NCI-H226 (cell line): ENCODE results near the gene RNU6-1.

Experiments used
- DNase-seq: peaks from one replicate; pipeline ENCODE4 v3.0.0-alpha.2; 2015

The RNU6-1 gene

DNA sequence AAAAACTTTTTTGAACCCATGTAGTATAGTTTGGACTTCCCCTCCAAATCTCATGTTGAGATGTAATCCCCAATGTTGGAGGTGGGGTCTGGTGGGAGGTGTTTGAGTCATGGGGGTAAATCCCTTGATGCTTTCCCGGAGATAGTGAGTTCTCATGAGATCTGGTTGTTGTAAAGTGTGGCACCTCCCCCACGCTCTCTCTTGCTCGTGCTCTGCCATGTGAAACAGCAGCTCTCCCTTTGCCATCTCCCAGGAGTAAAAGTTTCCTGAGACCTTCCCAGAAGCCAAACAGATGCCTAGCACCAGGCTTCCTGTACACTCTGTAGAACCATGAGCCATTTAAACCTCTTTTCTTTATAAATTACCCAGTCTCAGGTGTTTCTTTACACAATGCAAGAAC lies 16.0 kb upstream of the RNU6-1 start:
- no peak for DNase-seq

DNA sequence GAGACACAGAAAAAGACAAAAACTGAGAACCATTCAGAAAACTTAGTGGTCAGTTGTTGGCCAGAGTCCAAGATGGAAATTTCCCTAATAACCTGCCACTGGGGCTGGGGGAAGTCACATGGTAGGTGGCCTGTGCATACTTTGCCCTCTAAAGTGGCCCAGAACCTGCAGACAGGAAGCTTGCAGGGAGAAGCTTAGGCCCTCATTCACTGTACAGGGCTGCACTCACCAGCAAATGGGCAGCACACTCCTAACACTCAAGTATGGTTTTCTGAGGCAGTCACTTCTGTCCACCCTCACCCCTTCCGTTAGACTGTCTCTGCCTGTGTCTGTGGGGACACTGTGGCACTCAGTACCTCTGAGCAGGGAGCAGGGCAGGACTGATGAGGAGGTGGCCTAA lies 14.5 kb upstream of the RNU6-1 start:
- DNase-seq: no peak

DNA sequence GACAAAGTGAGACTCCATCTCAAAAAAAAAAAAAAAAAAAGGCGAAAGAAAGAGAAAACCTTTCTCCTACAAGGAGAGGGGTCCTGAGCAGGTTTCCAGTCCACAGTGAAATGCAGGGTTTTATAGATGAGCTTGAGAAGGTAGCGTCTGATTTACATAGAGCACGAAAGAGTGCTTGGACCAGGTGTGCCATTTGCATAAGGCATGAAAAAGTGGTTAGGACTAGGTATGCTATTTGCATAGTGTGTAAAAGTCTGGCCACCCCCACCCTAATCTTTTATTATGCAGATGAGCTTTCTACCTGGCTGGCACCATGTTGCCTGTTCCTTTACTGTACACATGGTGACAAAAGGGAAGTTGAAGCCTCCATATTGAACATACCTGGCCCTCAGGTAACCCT lies 13.6 kb upstream of the RNU6-1 start:
- DNase-seq: no peak

DNA sequence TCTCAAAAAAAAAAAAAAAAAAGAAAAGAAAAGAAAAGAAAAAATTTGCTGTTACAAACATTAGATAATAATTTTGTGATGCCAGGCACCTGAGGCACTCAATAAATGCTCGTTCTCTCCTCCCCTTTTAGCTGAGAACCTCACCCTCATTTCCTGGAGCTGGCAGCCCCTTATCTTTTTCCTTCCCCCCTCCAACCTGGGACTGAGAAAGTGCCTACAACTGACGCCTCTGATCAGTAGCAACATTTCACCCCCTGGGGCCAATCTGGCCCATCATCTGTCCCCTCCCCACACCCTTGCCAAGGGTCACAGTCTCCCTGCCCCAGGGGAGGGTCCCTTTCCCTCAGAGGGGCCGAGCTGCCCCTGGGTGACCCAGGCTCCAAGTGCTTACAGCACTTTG lies 12.6 kb upstream of the RNU6-1 start:
- DNase-seq: no peak

DNA sequence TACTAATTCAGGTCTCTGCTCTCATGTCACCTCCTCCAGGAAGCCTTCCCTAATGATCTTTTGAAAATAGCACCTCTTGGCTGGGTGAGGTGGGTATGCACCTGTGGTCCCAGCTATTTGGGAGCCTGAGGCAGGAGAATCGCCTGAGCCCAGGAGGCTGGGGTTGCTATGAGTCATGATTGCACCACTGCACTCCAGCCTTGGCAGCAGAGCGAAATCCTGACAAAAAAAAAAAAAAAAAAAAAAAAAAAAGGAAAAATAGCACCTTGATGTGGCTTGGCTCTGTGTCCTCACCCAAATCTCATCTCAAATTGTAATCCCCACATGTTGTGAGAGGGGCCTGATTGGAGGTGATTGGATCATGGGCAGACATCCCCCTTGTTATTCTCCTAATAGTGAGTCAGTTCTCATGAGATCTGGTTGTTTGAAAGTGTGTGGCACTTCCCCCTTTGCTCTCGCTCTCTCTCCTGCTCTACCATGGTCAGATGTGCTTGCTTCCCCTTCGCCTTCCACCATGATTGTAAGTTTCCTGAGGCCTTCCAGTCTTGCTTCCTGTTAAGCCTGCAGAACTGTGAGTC lies 11.2 kb upstream of the RNU6-1 start:
- peak; percentile 65 for DNase-seq

DNA sequence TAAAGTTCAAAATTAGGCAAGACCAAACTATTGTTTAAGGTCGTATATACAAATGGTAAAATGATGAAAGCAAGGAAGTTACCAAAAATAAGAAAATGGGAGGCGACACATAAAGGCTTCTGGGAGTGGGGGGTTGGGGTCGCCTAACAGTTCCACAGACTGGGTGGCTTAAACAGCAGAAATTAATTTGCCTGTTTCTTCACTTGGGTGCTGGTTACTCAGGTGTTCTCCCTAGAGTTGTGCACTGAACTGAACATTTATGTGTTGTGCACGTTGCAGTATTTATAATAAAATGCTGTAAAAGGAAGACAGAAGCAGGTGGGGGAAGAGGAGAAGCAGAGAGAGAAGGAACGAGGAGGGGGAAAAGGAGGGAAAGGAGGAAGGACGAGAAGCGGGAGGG lies 10.5 kb upstream of the RNU6-1 start:
- DNase-seq: no peak

DNA sequence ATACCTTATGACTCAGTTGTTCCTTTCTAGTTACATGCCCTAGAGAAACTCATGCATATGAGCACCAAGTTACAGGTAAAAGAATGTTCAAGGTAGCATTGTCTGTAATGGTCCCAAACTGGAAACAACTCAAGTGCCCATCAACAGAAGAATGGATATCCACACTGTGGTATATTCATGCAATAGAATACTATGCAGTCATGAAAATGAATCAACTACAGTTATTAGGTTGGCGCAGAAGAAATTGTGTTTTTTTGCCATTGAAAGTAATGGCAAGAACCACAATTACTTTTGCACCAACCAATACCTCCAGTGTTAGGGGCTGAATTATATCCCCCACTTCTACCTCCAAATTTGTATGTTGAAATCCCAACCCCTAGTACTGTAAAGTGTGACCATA lies 9.7 kb upstream of the RNU6-1 start:
- no peak for DNase-seq

DNA sequence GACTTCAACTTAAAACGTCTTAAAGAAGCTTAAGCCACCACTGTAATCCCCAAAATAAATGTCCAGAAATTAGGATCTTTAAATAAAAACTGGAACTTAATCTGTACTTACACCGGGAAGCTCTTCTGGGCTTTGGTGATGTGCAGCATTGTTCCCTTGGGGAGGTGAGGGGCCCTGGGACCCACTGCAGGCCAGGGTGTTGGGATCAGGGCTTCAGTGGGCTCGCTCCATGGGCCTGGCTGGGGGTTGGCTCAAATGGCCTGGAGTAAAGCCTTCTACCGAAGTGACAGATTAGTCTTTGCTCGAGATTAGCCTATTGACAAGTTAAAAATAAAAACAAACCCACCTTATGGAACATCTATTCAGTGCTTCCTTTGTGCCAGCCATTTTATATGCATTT lies 6.1 kb upstream of the RNU6-1 start:
- no peak for DNase-seq

DNA sequence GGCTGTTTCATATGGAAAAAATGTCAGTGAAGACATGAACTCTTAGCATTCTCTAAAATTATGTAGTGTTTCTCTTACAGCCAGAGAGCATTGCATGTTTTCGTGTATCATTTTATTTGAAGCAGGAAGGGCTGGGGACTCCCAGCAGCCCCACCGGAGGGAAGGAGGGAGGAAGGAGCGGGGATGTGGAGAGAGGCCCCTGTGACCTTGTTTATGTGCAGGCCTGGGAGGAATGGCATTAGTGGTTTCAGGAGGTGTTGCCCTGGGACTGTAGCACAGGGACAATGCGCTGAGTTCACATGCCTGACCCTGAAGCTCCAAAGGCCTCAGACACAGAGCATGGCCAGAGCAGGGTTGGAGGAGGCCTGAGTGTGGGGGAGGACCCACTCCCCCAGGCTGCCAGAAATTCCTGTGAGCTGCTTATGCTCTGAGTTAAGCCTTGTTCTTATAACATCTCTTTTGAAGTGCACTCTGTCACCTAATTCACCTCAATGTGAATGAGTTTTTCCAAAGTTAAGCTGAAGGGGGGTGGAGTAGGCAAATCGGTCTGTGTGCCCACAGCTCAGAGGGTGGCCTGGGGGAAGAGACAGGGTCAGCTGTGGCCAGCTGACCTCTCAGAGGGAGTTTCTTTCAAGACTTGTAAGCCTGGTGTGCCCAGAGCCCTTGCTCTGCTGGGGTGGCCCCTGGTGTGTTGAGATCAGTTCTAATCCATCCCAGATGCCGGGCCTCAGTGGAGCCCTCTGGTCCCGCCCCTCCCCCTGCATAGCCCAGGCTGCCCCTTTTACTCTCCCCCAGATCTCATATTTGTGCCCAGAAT lies 3.9 kb upstream of the RNU6-1 start:
- peak; percentile 92 for DNase-seq

DNA sequence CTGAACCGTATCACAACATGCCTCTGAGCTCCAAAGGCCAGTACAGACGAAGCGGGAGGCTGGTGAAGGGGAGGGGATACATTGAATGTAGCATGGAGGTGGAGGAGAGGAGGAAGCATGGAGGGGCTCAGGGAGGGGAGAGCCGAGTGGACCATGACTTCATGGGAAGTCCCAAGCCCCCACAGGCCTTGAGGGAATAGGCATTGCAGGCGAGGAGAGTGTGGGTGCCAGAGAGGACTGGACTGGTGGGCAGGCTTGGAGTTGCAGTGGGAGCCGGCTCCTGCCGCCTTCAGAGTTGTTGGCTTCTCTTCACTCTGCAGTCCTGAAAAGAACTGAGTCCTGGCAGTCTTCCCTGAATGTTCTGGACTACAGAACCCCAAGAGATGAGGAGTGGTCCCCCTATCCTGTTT lies 3.3 kb upstream of the RNU6-1 start:
- DNase-seq: no peak

DNA sequence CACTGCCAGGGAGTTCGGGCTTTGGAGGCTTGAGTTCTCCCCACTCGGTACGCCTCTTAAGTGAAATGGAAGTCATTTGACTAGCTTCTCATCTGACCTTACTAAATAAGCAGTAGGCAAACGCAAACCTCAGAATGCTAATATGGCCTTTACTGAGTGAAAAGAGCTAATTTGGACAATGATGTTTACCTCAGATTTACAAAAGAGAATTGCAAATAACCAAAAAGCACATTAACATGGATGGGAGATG lies 1.6 kb upstream of the RNU6-1 start:
- no peak for DNase-seq

DNA sequence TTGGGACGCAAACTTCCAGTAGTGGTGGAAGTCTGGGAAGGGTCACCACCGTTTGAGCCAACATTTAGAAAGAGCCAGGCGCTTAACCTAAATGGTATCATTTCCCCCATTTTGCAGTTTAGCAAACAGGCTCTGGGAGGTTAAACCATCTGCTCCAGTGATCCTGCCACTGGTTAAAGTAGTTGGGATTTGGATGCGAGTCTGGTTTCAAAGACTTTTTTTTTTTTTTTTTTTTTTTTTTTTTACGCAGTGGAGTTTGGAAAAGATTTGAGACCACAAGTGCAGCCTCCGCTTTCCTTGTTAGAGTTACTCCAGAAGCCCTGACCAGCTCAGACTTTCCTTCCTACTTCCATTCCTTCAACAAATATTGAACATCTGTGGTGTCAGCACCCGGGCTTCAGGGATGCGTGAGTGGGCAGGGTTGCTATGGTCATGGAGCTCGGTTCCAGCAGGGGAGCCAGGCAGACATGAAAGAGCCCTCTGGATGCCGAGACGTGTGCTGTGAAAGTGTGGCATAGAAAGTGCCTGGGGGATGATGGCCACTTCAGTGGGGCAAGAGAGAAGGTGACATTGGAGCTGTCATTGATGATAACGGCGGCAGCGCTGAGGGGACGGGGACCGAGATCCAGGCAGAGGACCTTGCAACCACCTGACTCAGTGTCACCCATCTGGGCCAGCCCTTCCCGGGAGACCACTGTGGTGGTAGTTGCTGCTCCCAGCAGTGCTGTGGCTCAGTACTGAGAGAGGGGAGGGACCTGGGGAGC lies 1.1 kb upstream of the RNU6-1 start:
- no peak for DNase-seq

DNA sequence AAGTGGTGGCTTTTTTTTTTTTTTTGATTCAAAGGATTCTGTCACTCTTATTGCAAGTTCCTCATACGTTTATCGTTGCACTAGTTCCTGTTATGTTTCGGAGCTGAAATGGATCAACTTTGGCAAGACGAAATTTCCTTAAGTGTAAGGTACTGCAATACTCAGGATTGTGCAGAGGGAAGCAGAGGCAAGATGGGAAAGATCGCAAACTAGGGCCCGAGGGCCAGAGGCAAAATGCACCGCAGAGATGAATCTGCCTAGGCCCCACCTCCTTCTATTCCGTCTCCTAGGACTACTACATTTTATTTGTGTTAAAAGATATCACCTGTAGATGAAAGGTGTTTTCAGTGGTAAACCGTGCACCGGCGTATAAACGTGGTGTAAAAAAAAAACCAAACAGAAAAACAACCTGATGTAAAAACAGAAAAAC lies 331 bp downstream of the RNU6-1 start:
- peak; percentile 61 for DNase-seq

DNA sequence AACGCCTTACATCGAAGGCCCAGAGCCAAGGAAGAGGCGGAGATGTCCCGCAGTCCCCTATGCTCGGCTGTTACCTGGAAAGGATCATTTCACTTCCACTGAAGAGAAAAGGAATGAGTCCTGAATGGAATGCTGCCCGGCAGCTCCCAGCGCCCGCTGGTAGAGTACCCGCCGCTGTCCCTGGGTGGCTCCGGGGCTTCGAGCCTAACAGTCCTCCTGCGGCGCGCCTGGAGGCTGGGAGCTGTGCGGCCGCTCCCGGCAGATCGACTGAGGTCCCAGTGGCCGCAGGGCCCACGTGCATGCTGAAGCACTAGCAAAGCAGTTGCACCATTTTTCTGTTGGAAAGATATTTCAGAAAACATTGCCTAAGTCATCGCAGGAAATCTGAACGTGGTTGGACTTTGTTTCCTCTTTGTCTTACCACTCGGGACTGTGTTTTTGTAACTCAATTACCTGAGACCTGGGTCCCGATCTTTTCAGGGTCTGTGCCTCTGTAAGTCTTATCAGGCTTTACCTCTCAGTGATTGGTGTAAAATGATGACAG lies 984 bp downstream of the RNU6-1 start:
- no peak for DNase-seq

DNA sequence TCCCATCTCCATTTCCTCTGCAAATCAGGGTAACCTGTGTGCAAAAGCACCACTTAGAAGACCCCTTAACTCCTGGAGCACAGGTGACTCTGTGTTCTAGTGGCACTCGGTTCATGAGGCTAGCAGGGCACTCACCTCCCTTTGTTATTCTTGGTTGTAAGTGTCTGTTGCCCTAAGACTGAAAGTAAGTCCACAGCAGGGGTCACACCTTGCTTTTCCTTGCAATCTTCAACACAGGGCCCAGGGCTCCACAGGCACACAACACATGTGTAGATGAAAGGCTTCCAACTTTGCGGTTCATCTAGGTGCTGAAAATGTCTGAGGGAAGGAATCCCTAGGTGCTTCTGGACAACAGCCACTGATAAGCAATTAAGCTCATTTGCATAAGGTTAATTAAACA lies 2.9 kb downstream of the RNU6-1 start:
- DNase-seq: no peak

DNA sequence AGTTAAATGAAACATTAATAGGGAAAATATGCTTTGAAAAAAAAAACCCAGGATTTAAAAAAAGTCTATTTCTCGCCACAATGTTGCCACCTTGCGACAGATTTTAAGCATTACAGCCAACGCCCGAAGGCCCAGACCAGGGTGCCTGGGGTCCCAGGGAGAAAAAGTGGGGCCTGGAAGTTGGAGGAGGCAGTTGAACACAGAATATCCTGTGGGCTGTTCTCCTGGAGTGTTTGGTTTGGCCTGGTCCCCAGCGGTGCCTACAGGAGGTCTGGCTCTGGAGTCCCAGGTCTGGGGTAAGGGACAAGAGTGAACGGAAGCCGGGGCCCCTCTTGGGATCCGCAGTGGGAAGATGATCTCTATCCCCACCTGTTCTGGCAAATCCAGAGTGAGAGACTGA lies 3.4 kb downstream of the RNU6-1 start:
- no peak for DNase-seq

DNA sequence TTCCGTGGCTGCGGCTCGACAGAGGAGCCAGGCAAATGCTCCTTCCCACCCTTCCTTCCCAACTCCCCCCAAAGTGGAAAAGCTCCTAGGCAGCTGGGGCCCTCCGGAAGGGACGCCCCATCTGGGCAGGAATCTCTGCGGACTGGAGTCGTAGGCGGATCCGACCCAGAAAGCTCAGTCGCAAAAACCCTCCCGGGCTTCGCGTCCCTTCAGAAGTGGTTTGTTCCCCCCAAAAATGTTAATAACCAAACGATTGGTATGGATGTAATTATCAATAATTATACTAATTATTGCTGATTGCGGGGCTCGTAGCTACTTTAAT lies 3.8 kb downstream of the RNU6-1 start:
- no peak for DNase-seq

DNA sequence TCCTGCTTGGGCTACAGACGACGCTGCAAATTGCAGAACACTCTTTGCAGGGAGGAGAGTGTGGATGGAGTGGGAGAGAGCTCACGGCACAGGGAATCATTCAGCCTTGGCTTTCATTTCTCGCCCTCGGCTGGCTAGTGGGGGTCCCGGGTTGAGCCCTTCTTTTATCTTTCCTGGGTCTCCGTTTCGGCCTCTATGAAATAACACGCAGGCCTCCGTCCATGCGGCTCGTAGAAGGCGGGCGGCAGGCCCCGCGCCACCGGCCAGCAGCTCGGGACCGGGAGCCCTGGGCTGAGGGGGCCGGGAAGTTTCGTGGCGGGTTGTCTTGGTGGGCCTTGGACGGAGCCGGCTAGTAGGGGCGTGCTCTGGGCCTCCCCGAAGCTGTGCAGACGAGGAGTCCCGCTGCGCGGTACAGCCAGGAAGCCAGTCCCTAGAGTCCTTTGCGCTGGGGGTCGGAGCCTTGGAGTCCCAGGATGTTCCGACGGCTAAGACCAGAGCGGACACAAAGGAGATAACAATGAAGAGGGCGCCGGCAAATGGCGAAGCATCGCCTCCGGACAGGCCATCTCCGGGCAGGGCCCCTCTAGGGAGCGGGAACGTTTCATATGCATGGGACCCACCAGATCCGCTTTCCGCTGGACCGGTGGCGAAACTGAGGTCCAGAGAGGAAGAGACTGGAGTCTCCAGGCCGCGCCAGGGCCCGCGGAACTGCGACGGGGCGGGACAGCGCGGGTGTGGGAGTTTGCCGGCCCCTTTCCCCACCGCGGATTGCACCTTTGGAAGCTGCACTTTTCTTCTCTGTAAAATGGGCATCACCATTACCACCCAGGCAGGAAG lies 4.3 kb downstream of the RNU6-1 start:
- no peak for DNase-seq

DNA sequence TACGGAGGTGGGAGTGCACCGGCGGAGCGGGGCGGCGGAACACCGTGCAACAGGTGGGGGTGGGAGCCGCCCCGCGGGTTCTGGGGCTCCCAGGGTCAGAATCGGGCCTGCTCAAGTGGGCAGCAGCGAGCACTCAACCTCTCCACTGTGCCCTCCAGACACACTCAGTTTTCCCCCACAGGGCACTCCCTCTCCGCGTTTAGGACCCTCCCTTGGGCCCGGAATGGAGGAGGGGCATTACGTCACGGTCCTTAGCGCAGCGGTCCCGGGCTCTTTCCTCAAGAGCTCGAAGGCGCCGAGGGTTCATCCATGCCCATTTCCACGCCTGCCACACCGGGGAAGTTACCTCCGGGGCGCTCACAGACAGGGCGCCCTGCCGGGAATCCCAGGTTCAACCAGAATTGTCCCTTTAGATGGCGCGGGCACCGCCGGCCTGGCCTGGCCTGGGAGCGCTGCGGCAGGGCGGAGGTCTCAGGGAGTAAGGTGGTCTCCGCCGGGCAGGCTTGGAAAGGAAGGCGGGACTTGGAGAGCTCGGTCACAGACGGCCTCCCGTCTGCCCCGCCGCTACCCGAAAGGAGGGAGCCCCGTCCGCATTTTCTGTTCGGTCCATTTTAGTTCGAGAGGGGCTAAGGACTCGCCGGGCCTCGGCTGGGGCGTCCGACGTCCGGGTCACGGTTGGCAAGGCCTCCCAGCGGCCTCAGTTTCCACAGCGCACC lies 5.1 kb downstream of the RNU6-1 start:
- DNase-seq: no peak

DNA sequence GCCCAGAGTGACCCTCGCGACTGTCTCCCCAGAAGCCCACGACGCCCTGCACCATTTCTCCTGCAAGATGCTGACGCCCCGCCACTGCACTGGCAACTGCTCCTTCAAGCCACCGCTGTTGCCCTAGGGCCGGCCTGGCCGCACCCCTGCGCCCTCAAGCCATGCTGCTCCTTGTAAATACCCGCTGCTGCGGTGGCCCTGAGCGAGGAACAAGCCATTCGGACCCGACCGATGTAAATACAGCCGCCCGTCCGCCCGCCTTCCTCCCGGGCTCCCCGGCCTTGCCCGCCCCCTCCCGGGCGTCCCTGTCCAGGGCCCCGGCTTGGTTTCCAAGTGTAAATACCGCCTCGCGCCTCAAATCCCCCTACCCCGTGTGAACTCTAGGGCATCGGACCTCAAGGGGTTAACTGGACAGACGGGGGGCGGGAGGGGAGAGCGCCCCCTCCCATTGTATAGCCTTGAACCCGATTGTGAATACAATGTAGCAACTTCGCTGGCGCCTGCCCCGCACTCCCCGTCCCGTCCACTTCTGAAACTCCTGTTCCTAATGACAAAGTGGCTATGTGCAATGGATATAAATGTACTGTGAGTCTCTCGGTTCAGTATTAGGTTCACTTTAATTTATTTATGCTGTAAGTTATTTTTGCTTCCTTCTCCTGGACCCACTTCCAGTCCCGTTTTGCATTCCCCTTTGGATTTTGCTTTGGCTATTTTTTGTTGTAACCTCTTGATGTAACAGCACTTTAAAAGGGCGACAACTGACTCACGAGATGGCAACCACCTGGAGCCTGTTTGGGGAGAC lies 5.9 kb downstream of the RNU6-1 start:
- no peak for DNase-seq

DNA sequence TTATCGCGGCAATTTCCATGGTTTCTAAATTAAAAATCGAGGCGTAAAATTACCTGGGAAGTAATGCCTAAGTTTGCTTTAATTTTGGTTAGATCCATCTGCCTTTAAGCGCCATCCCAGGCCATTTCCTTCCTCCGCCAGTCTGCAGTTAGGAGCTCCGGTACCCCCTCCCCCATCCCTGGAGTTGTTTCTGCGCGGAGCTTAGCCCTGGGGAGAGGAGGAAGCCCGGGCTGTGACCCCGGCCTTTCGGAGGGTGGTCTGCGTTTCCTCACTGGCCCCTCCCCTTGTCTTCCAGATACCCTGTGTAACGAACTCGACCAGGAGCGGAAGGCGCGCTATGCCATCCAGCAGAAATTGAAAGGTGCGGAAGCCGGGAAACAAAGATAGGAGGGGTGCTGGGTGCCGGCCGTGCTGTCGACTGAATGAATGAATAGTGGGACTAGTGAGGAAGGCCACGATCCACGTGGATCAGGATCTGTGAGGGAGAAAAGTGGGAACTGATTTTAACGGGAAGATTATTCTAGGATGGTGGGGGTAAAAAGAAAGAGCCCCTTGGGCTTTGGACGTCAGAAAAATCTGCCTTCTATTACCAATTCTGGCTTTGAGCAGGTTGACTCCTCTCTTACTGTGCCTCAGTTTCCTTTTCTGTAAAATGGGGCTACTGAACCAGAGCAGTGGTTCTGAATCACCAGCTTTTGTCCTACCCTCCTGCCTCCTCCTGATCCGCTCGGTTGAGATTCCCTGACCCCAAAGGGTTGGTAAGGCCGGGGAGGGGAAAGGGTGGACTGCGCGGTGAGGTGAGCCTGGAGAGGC lies 6.7 kb downstream of the RNU6-1 start:
- DNase-seq: no peak
